Mucosa of rectum (tissue), 2 donors: ENCODE data around the gene LYRM1.
"Not testable (repeated sequence)": the region's sequence is repeated elsewhere in the genome, so short reads cannot be mapped to it uniquely, and the experiment has no call there.

Source experiments
- H3K27ac ChIP-seq, 2 donors: one replicate each; pipeline ENCODE4 v1.7.0; 2013; ENCODE audit warnings: inconsistent platforms in 2 of 2, low read depth in 2 of 2, low read length in 2 of 2
- H3K27me3 ChIP-seq, 2 donors: one replicate each; pipeline ENCODE4 v1.7.0; 2013; ENCODE audit warnings: low read length in 2 of 2; ENCODE audit not compliant: control insufficient read depth in 2 of 2, insufficient read depth in 2 of 2
- H3K36me3 ChIP-seq, 2 donors: one replicate each; pipeline ENCODE4 v1.7.0; 2013; ENCODE audit warnings: low read length in 2 of 2; ENCODE audit not compliant: control insufficient read depth in 2 of 2, insufficient read depth in 2 of 2
- H3K4me1 ChIP-seq, 2 donors: one replicate each; pipeline ENCODE4 v1.7.0; 2013; ENCODE audit warnings: low read length in 2 of 2, mild to moderate bottlenecking in 1 of 2; ENCODE audit not compliant: control insufficient read depth in 2 of 2, insufficient read depth in 2 of 2
- H3K4me3 ChIP-seq, 2 donors: one replicate each; pipeline ENCODE4 v1.7.0; 2013; ENCODE audit warnings: low read length in 2 of 2
- H3K9ac ChIP-seq, 2 donors: one replicate each; pipeline ENCODE4 v1.7.0; 2013; ENCODE audit warnings: low read length in 2 of 2, low read depth in 1 of 2, mild to moderate bottlenecking in 1 of 2
- H3K9me3 ChIP-seq, 2 donors: one replicate each; pipeline ENCODE4 v1.7.0; 2013; ENCODE audit warnings: low read length in 2 of 2; ENCODE audit not compliant: control insufficient read depth in 2 of 2
- donor health status: healthy.
- donor health status: Normal muscosa, but diverticular disease.

Gene LYRM1

GRCh38 chr16:20944861-20945574 lies 44.4 kb downstream of the LYRM1 start:
- Histone ChIP-seq H3K27ac (no peak overlapping the region), H3K4me3 (no peak overlapping the region), H3K36me3 (no peaks in the 10 kb centered on the region), H3K9ac (no peak overlapping the region), H3K27me3 (no peaks in the 10 kb centered on the region), H3K4me1 (no peaks in the 10 kb centered on the region), H3K9me3 (no peaks in the 10 kb centered on the region)

GRCh38 chr16:20945575-20945875 lies 45.0 kb downstream of the LYRM1 start:
- H3K9me3 ChIP-seq, H3K9ac ChIP-seq, H3K36me3 ChIP-seq, H3K27ac ChIP-seq, H3K4me1 ChIP-seq, H3K27me3 ChIP-seq, H3K4me3 ChIP-seq: not testable (repeated sequence)

GRCh38 chr16:20946015-20946629 lies 45.6 kb downstream of the LYRM1 start:
- H3K9ac ChIP-seq, result no peak overlapping the region
- no peak overlapping the region for H3K27ac ChIP-seq
- H3K4me3 ChIP-seq, result no peak overlapping the region
- no peaks in the 10 kb centered on the region for H3K36me3 ChIP-seq
- H3K9me3 ChIP-seq, result no peaks in the 10 kb centered on the region
- no peaks in the 10 kb centered on the region for H3K4me1 ChIP-seq
- no peaks in the 10 kb centered on the region for H3K27me3 ChIP-seq

GRCh38 chr16:20948444-20948843 lies 47.9 kb downstream of the LYRM1 start:
- no peaks in the 10 kb centered on the region for H3K4me1 ChIP-seq
- H3K27ac ChIP-seq, result no peak overlapping the region
- H3K27me3 ChIP-seq, result no peaks in the 10 kb centered on the region

GRCh38 chr16:20949660-20950059 lies 49.1 kb downstream of the LYRM1 start:
- Histone ChIP-seq H3K4me3 (no peak overlapping the region), H3K27ac (no peak overlapping the region), H3K9ac (no peak overlapping the region), H3K36me3 (no peaks in the 10 kb centered on the region), H3K27me3 (no peaks in the 10 kb centered on the region), H3K4me1 (no peaks in the 10 kb centered on the region), H3K9me3 (no peaks in the 10 kb centered on the region)

More at GRCh38 chr16:20948444-20948843, 47.9 kb downstream of the LYRM1 start:
- Histone ChIP-seq H3K4me3 (no peak overlapping the region), H3K9me3 (no peaks in the 10 kb centered on the region), H3K9ac (no peak overlapping the region), H3K36me3 (no peaks in the 10 kb centered on the region)

GRCh38 chr16:20950294-20950693 lies 49.7 kb downstream of the LYRM1 start:
- Histone ChIP-seq H3K9me3 (no peaks in the 10 kb centered on the region), H3K27ac (no peak overlapping the region), H3K36me3 (no peaks in the 10 kb centered on the region), H3K9ac (no peak overlapping the region), H3K4me1 (no peaks in the 10 kb centered on the region), H3K27me3 (no peaks in the 10 kb centered on the region), H3K4me3 (no peak overlapping the region)

- H3K9me3 ChIP-seq, result no peaks in the 10 kb centered on the region
- no peaks in the 10 kb centered on the region for H3K4me1 ChIP-seq
- no peak overlapping the region for H3K9ac ChIP-seq
- H3K4me3 ChIP-seq, result no peak overlapping the region
- H3K36me3 ChIP-seq, result no peaks in the 10 kb centered on the region
- H3K27me3 ChIP-seq, result no peaks in the 10 kb centered on the region
- no peak overlapping the region for H3K27ac ChIP-seq
Measured at GRCh38 chr16:20952139-20952920, 51.8 kb downstream of the LYRM1 start.

GRCh38 chr16:20954574-20954973 lies 54.0 kb downstream of the LYRM1 start:
- Histone ChIP-seq H3K27me3 (no peaks in the 10 kb centered on the region), H3K36me3 (no peaks in the 10 kb centered on the region), H3K9ac (no peak overlapping the region), H3K27ac (no peak overlapping the region), H3K9me3 (no peaks in the 10 kb centered on the region), H3K4me1 (no peaks in the 10 kb centered on the region), H3K4me3 (no peak overlapping the region)

GRCh38 chr16:20956319-20956718 lies 55.7 kb downstream of the LYRM1 start:
- no peak overlapping the region for H3K4me3 ChIP-seq
- no peaks in the 10 kb centered on the region for H3K27me3 ChIP-seq
- H3K4me1 ChIP-seq, result no peaks in the 10 kb centered on the region
- H3K9me3 ChIP-seq, result no peaks in the 10 kb centered on the region
- H3K9ac ChIP-seq, result no peak overlapping the region
- H3K36me3 ChIP-seq, result no peaks in the 10 kb centered on the region
- H3K27ac ChIP-seq, result no peak overlapping the region

GRCh38 chr16:20957153-20957552 lies 56.6 kb downstream of the LYRM1 start:
- no peaks in the 10 kb centered on the region for H3K4me1 ChIP-seq
- H3K4me3 ChIP-seq, result no peak overlapping the region
- no peaks in the 10 kb centered on the region for H3K36me3 ChIP-seq
- H3K9me3 ChIP-seq, result no peaks in the 10 kb centered on the region
- no peak overlapping the region for H3K9ac ChIP-seq
- H3K27me3 ChIP-seq, result no peaks in the 10 kb centered on the region
- H3K27ac ChIP-seq, result no peak overlapping the region
